Measurements from ENCODE around the gene EYA4.

DNA sequence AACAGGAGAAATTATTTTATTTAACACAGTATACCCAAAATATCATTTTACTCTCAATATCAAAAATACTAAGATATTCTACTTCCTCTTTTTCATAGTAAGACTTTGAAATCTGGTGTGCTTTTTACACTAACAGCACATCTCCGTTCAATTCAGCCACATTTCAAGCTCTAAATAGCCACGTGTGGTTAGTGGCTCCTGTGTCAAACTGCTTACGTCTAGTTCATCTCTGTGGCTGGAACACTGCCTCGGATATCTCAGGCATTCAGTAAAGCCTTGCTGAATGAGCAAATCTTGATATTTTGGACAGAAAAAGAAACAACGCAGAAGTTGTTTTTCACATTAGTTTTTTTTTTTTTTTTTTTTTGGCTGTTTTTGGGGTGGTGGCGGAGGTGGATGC lies 136.1 kb downstream of the EYA4 start:
- TF ChIP-seq, protein P1, sequence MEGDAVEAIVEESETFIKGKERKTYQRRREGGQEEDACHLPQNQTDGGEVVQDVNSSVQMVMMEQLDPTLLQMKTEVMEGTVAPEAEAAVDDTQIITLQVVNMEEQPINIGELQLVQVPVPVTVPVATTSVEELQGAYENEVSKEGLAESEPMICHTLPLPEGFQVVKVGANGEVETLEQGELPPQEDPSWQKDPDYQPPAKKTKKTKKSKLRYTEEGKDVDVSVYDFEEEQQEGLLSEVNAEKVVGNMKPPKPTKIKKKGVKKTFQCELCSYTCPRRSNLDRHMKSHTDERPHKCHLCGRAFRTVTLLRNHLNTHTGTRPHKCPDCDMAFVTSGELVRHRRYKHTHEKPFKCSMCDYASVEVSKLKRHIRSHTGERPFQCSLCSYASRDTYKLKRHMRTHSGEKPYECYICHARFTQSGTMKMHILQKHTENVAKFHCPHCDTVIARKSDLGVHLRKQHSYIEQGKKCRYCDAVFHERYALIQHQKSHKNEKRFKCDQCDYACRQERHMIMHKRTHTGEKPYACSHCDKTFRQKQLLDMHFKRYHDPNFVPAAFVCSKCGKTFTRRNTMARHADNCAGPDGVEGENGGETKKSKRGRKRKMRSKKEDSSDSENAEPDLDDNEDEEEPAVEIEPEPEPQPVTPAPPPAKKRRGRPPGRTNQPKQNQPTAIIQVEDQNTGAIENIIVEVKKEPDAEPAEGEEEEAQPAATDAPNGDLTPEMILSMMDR (IDR thresholded peaks at IDR 0.05) = no peak
- TF ChIP-seq POLR2A (IDR thresholded peaks at IDR 0.05) (no peak), POLR2AphosphoS5 (IDR thresholded peaks at IDR 0.05) (no peak), EP300 (IDR thresholded peaks at IDR 0.05) (no peak)
